SK-N-SH treated with all-trans-retinoic acid at 6 μM for 48 hours (cell line): ENCODE measurements around the gene PKLR.

Experiments
- ATAC-seq: fragments of 200-7000 bp; cut with Tn5 transposase; 3 replicates; pipeline ENCODE4 v1.9.1; 2020; ENCODE audit warnings: mild to moderate bottlenecking, moderate library complexity
- ARNTL ChIP-seq: fragments of 450-650 bp; formaldehyde crosslinking; IDR thresholded peaks from 2 replicates; pipeline ENCODE4 v1.5.0; 2020; ENCODE audit warnings: low read depth, mild to moderate bottlenecking, moderate library complexity, borderline replicate concordance
- BACH2 ChIP-seq: fragments of 250-450 bp; sonication (Bioruptor Pico); IDR thresholded peaks from 2 replicates; pipeline ENCODE4 v1.9.0; 2021; ENCODE audit warnings: mild to moderate bottlenecking, borderline replicate concordance
- CSDC2 ChIP-seq: fragments of 250-450 bp; sonication (Bioruptor Pico); IDR thresholded peaks from 2 replicates; pipeline ENCODE4 v1.5.0; 2020; ENCODE audit warnings: mild to moderate bottlenecking, moderate library complexity
- CSRNP3 ChIP-seq: fragments of 250-450 bp; sonication (Bioruptor Pico); IDR thresholded peaks from 2 replicates; pipeline ENCODE4 v1.5.1; 2021; ENCODE audit warnings: mild to moderate bottlenecking, moderate library complexity
- ESRRG ChIP-seq: fragments of 250-450 bp; sonication (Bioruptor Pico); IDR thresholded peaks from 2 replicates; pipeline ENCODE4 v1.6.1; 2021; ENCODE audit warnings: mild to moderate bottlenecking
- GLIS3 ChIP-seq: fragments of 250-450 bp; sonication (Bioruptor Pico); IDR thresholded peaks from 2 replicates; pipeline ENCODE4 v1.5.0; 2020; ENCODE audit warnings: mild to moderate bottlenecking, moderate library complexity
- ISL1 ChIP-seq: fragments of 250-450 bp; sonication (Bioruptor Pico); IDR thresholded peaks from 2 replicates; pipeline ENCODE4 v2.1.2; 2022; ENCODE audit warnings: mild to moderate bottlenecking, moderate library complexity
- OSR1 ChIP-seq: fragments of 250-450 bp; sonication (Bioruptor Pico); IDR thresholded peaks from 2 replicates; pipeline ENCODE4 v1.8.0; 2022; ENCODE audit warnings: moderate library complexity, mild to moderate bottlenecking, inconsistent platforms
- PATZ1 ChIP-seq: fragments of 250-450 bp; sonication (Bioruptor Pico); IDR thresholded peaks from 2 replicates; pipeline ENCODE4 v1.8.0; 2020; ENCODE audit warnings: mild to moderate bottlenecking, moderate library complexity, borderline replicate concordance
- POU6F1 ChIP-seq: fragments of 250-450 bp; sonication (Bioruptor Pico); IDR thresholded peaks from 2 replicates; pipeline ENCODE4 v1.8.0; 2021; ENCODE audit warnings: low read depth, mild to moderate bottlenecking, moderate library complexity, borderline replicate concordance
- PPARA ChIP-seq: fragments of 250-450 bp; sonication (Bioruptor Pico); IDR thresholded peaks from 2 replicates; pipeline ENCODE4 v1.5.0; 2020; ENCODE audit warnings: mild to moderate bottlenecking, borderline replicate concordance
- RARB ChIP-seq: fragments of 250-450 bp; sonication (Bioruptor Pico); IDR thresholded peaks from 2 replicates; pipeline ENCODE4 v1.8.0; 2021; ENCODE audit warnings: mild to moderate bottlenecking, moderate library complexity
- SNAI2 ChIP-seq: fragments of 250-450 bp; sonication (Bioruptor Pico); IDR thresholded peaks from 2 replicates; pipeline ENCODE4 v1.5.0; 2020; ENCODE audit warnings: mild to moderate bottlenecking, moderate library complexity
- TCF4 ChIP-seq: fragments of 250-450 bp; sonication (Bioruptor Pico); IDR thresholded peaks from 2 replicates; pipeline ENCODE4 v1.8.0; 2021; ENCODE audit warnings: mild to moderate bottlenecking, moderate library complexity, borderline replicate concordance
- TOX ChIP-seq: fragments of 250-450 bp; sonication (Bioruptor Pico); IDR thresholded peaks from 2 replicates; pipeline ENCODE4 v1.8.0; 2021; ENCODE audit warnings: mild to moderate bottlenecking, moderate library complexity, borderline replicate concordance
- ZC3H10 ChIP-seq: fragments of 250-450 bp; sonication (Bioruptor Pico); IDR thresholded peaks from 2 replicates; pipeline ENCODE4 v1.5.1; 2021; ENCODE audit warnings: mild to moderate bottlenecking, moderate library complexity
- ZFP30 ChIP-seq: fragments of 450-650 bp; formaldehyde crosslinking; IDR thresholded peaks from 2 replicates; pipeline ENCODE4 v1.5.0; 2022; ENCODE audit warnings: mild to moderate bottlenecking, moderate library complexity
- ZNF70 ChIP-seq: fragments of 450-650 bp; formaldehyde crosslinking; IDR thresholded peaks from 2 replicates; pipeline ENCODE4 v1.5.0; 2020; ENCODE audit warnings: mild to moderate bottlenecking, moderate library complexity
- ZNF8 ChIP-seq: fragments of 450-650 bp; formaldehyde crosslinking; IDR thresholded peaks from 2 replicates; pipeline ENCODE4 v1.5.0; 2020; ENCODE audit warnings: mild to moderate bottlenecking, moderate library complexity
- TF ChIP-seq, protein P1 (sequence below): fragments of 250-450 bp; sonication (Bioruptor Pico); IDR thresholded peaks from 2 replicates; pipeline ENCODE4 v1.5.1; 2020; ENCODE audit warnings: low read depth, mild to moderate bottlenecking, moderate library complexity

Gene PKLR

DNA sequence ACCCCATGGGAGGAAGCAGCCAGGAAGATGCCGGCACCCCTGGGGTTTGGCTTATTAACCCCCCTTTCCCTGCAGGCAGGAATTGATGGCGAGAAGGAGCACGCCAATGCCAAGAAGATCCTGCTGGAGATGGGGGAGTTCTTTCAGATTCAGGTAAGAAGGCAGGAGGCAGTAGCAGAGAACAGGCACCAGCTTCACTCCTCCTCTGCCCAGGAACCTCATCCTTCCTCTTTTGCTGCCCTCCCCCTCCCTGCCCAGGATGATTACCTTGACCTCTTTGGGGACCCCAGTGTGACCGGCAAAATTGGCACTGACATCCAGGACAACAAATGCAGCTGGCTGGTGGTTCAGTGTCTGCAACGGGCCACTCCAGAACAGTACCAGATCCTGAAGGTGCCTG, 18.3 kb upstream of the PKLR start:
- ATAC-seq, result no peak
- TF ChIP-seq ARNTL (CRISPR knock-in tag) (no peak), TCF4 (CRISPR knock-in tag) (no peak), PPARA (CRISPR knock-in tag) (no peak), CSDC2 (CRISPR knock-in tag) (no peak), GLIS3 (CRISPR knock-in tag) (no peak), ZFP30 (CRISPR knock-in tag) (no peak), PATZ1 (no peak), POU6F1 (CRISPR knock-in tag) (no peak), TOX (CRISPR knock-in tag) (no peak), ZNF70 (no peak), OSR1 (CRISPR knock-in tag) (no peak)

DNA sequence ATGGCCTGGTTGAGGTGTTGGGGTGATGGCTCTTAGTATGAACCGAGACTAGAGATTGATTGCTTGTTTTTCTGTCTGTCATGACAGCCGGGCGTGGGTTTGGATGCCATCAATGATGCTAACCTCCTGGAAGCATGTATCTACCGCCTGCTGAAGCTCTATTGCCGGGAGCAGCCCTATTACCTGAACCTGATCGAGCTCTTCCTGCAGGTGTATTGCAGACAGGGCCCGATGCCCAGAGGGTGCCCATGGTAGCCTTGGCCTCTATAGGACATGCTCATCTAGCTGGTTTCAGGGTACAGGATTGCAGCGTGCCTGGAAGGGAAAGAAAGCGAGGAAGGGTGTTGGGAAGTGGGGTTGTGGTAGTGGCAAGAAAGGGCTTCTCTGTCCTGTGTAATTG, 16.8 kb upstream of the PKLR start:
- no peak for TF ChIP-seq CSRNP3 (CRISPR knock-in tag)
- no peak for TF ChIP-seq ISL1
- no peak for ATAC-seq

DNA sequence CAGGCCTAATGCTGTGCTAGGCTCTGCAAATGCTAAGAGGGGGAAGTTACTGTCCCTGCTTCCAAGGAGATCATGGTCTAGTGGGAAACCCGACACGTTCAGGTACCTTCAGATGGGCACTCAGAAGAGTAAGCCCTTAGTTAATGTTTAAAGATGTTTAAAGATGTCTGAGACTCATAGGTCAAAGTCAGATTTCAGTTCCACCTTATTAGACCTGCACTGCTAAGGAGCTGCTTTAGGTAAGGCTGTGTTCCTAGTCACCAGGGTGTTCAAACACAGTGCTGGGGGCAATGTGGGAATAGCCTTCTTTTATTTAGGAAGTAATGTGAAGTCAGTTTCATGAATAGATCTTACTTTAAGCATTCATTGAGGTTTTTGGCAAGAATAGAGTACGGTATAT, 15.7 kb upstream of the PKLR start:
- TF ChIP-seq TOX (CRISPR knock-in tag), result no peak
- TF ChIP-seq ARNTL (CRISPR knock-in tag), result no peak
- TF ChIP-seq ZC3H10 (CRISPR knock-in tag), result no peak
- no peak for TF ChIP-seq GLIS3 (CRISPR knock-in tag)
- ATAC-seq, result no peak

GRCh38 chr1:155313261-155313660, 12.0 kb upstream of the PKLR start:
- no peak for TF ChIP-seq RARB (CRISPR knock-in tag)
- TF ChIP-seq ISL1, result no peak
- TF ChIP-seq ARNTL (CRISPR knock-in tag), result no peak
- TF ChIP-seq ESRRG (CRISPR knock-in tag), result no peak
- TF ChIP-seq ZC3H10 (CRISPR knock-in tag), result no peak
- TF ChIP-seq, protein P1, sequence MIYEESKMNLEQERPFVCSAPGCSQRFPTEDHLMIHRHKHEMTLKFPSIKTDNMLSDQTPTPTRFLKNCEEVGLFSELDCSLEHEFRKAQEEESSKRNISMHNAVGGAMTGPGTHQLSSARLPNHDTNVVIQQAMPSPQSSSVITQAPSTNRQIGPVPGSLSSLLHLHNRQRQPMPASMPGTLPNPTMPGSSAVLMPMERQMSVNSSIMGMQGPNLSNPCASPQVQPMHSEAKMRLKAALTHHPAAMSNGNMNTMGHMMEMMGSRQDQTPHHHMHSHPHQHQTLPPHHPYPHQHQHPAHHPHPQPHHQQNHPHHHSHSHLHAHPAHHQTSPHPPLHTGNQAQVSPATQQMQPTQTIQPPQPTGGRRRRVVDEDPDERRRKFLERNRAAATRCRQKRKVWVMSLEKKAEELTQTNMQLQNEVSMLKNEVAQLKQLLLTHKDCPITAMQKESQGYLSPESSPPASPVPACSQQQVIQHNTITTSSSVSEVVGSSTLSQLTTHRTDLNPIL (CRISPR knock-in tag), result no peak
- no peak for TF ChIP-seq PATZ1
- TF ChIP-seq SNAI2 (CRISPR knock-in tag), result no peak
- no peak for TF ChIP-seq ZNF8 (CRISPR knock-in tag)
- no peak for TF ChIP-seq BACH2 (CRISPR knock-in tag)
- no peak for TF ChIP-seq ZFP30 (CRISPR knock-in tag)
- no peak for TF ChIP-seq TCF4 (CRISPR knock-in tag)
- TF ChIP-seq GLIS3 (CRISPR knock-in tag), result no peak
- TF ChIP-seq CSDC2 (CRISPR knock-in tag), result no peak
- ATAC-seq, result no peak
